ENCODE results near the gene GALNT7.
"Not testable (repeated sequence)": the region's sequence is repeated elsewhere in the genome, so short reads cannot be mapped to it uniquely, and the experiment has no call there.

GALNT7 gene

GRCh38 chr4:173199553-173199952, 30.9 kb downstream of the GALNT7 start:
- no peak for DNase-seq

GRCh38 chr4:173200103-173200884, 31.7 kb downstream of the GALNT7 start:
- no peak for DNase-seq

DNA sequence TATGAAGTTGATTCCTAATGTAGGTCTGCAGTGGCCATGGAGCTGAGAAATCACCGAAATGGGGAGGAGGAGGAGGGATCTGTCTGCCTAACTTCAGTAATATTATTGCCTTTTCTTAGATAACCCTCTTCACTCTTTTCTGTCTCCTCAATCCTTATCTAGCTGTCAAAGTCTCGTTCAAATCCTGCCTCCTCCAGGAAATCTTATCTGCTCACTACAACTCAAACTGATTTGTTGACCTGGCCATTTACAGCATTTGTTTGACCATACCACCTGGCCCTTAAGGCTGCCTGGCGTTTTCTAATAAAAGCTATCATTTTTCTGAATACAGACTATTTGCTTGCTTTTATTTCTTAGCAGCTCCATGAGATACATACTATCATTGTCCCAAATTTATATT, 33.8 kb downstream of the GALNT7 start:
- DNase-seq = no peak

- DNase-seq = no peak
These were observed 37.0 kb downstream of the GALNT7 start for GRCh38 chr4:173205656-173206055.

- DNase-seq = no peak
These were observed 39.8 kb downstream of the GALNT7 start for GRCh38 chr4:173208420-173208819.

- no peak for DNase-seq
These were observed 42.6 kb downstream of the GALNT7 start for GRCh38 chr4:173211222-173211621.

DNA sequence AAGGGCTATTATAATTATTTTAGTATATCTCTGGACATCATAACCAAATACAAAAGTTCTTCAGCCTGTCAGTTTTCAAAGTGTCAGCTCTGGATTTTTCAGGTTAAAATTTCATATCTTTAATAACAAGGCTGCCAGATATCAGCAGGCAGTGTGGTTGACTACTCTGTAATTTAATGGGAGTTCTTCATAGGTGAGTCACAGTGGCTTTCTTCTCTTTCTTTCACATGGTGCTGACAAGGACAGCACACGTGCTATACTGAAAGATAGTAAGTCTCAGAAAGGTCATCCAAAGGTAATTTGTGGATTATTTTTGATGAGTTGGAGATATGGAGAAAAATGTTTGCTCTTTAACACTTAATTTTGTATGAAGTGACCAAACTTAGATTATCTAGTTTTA, 43.2 kb downstream of the GALNT7 start:
- DNase-seq = peak in 1 of 2 experiments; percentile 77

DNA sequence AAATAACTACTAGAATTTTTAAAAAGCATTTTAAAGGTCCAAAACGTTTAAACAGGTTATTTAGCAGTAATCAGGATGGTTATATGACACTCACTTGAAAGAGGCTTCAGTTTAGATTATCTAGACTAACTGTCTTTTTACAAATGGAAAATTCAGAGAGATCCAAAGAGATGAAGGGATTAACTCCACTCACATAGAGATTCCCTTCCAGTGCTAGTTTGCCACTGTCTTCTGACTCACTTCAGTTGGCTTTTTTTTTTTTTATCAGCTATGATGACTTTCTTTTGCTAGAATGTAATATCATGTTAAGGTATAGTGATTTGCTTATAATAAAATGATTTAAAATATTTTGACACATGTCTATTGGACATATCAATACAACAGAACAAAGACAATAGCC, 43.8 kb downstream of the GALNT7 start:
- DNase-seq = no peak

DNA sequence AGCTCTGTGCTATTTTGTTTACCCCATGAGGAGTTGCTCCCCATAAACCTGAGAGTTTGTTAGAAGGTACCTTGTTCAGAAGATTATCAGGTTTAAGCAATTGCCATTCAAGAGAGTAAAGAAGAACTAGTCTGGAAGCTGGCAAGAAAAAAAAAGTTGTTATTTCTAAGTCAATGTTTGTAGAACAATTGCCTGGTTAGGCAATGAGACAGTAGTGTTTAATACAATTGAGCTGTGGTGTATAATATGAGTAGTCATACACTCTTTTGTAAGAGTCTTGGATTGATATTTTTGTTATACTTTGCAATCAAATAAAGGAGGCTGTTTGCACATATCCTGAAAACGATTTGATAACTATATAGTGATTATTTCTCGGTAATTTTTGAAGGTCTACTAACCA, 44.7 kb downstream of the GALNT7 start:
- DNase-seq = no peak

DNA sequence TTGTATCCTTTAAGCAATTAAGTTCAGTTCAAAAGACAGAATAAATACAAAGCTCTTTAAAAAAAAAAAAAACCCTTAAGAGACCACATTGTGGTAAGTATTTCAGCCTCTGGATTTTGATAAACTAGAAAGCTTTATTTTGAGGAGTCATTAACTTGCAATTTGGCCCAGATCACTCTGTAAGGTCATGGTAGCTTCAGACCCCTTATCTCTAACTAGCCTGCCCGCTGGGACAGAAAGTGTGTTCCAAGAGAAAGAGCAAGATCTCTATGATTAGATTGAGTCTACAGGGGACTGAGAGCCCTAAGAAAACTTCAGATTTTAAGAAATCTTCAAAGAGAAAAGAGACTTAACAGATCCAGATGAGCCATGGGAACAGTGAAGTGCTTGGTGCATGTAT, 45.6 kb downstream of the GALNT7 start:
- DNase-seq = no peak

- DNase-seq = no peak
These were observed 46.0 kb downstream of the GALNT7 start for GRCh38 chr4:173214661-173215060.

- DNase-seq = no peak
These were observed 48.5 kb downstream of the GALNT7 start for GRCh38 chr4:173217075-173217474.

- DNase-seq = no peak
These were observed 49.1 kb downstream of the GALNT7 start for GRCh38 chr4:173217727-173218126.

DNA sequence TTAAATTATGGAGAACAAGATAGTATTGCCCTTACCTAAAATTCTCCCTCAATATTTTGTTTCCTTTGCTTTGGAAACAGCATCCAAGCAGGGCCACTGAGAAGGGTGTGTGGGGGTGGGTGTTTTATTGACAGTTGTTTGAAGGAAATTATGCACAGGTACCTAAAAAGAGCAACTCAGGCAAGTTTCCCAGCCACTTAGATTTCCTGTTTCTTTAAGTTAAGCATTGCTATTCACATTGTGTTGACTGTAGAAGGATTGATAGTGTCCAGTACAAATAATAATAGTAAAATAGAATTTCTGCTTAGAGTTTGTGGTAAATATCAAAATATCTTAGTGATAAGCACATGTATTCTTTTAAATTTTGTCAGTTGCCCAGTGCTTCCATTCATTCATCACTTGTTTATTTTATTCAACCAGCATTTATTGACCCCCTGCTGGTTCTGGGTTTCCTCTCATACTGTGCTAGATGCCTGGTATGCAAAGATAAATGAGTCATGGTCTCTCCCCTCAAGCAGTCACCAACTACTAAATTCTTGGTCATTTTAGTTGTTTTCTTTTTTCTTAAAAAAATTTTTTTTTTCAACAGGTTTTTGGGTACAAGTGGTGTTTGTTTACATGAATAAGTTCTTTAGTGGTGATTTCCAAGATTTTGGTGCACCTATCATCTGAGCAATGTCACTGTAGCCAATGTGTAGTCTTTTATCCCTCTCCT, 50.0 kb downstream of the GALNT7 start:
- DNase-seq = peak; percentile 10 to 88

DNA sequence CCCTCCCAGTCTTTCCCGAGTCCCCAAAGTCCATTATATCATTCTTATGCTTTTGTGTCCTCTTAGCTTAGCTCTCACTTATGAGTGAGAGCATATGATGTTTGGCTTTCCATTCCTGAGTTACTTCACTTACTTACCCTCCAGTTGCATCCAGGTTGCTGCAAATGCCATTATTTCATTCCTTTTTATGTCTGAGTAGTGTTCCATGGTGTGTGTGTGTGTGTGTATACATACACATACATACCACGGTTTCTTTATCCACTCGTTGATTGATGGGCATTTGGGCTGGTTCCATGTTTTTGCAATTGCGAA, 50.5 kb downstream of the GALNT7 start:
- DNase-seq = not testable (repeated sequence)

DNA sequence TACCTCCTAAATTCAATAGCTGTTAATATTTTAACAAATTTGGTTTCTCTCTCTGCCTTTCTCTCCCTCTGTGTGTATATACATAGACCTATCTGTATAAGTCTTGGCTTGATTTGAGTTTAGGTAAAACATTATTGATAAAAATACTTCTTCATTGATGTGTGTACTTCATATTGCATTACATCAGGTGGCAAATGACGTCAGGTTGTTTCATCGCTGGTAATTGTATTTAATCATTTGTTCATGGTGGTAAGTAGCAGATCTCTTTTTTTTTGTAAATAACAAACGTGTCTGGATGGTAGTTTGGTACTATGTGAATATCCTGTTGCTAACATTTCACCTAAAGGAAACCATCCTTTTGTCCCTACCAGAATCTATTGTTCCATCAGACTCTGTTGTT, 55.1 kb downstream of the GALNT7 start:
- no peak for DNase-seq

GRCh38 chr4:173226401-173226888, 57.8 kb downstream of the GALNT7 start:
- no peak for DNase-seq

DNA sequence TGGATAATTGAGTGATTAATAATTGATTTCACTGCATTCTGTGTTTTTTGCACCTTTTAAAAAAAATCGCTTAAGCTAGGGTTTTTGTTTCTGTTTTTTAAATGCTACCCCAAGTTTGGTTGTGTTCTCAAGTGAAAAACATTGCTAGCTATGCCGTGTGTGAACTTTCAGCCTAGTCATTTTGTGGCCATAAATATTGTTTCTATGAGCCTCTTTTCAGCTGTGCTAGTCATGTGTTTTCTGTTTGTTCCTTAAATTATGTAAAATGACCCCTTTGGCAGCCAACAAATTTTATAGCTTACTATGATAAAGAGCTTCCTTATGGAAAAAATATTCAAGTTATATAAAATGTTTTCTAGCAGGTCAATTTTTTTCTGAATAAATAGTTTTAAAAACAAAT, 59.1 kb downstream of the GALNT7 start:
- no peak for DNase-seq

- no peak for DNase-seq
These were observed 61.5 kb downstream of the GALNT7 start for GRCh38 chr4:173230062-173230461.

GRCh38 chr4:173231916-173232315, 63.3 kb downstream of the GALNT7 start:
- peak in 1 of 2 experiments; percentile 26 for DNase-seq

GRCh38 chr4:173233857-173234256, 65.2 kb downstream of the GALNT7 start:
- no peak for DNase-seq

GRCh38 chr4:173235050-173235449, 66.4 kb downstream of the GALNT7 start:
- no peak for DNase-seq

GRCh38 chr4:173236301-173236700, 67.7 kb downstream of the GALNT7 start:
- no peak for DNase-seq

DNA sequence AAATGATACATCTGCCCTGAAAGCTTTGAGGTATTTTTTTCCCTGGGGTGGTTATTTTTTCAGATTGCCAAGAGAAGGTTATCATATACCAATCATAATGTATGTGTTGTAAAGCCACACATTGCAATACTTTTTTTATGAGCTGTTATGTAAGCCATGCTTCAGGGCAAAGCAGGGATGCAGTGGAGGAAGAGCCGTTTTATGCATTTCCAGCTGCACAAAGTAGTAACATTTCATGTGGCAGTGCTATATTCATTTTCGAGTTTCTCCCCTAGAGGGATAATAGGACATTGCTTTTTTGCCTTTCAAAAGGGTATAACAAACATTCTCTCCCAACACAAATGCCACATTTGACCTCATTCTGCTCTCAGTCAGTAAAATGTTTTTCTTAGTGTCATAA, 68.5 kb downstream of the GALNT7 start:
- no peak for DNase-seq

DNA sequence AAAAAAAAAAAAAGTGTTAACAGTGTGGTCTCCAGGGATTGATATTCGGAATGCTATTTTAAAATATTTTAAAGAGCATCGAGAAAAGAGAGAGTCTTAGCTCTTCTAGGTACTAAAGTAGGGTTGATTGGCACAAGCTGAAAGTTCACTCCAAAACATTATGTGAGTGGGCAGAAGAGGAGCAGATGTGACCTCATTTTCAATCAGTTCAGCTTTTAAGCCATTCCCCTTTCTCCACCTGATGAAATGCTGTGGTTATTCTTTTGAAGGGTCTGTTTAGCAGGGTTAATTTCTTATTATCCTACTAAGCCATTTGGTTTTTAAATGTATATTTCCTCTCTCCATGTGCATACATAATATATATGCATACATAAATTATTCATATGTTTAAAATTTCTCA, 69.2 kb downstream of the GALNT7 start:
- DNase-seq = no peak
